Stimulated activated CD8-positive, alpha-beta memory T cell treated with anti-CD3 and anti-CD28 coated beads, Interleukin-12 subunit alpha, Interleukin-12 subunit beta, amount 100 ng/mL, for 24 hours (primary cell): Measurements from ENCODE around the gene CA5B.
A peak's percentile ranks its signal among the peaks of the same experiment; 100 is the strongest.
"Not testable (repeated sequence)": the region's sequence is repeated elsewhere in the genome, so short reads cannot be mapped to it uniquely, and the experiment has no call there.

Experiments used
- DNase-seq: peaks from one replicate; pipeline ENCODE4 v3.0.0-alpha.2; 2020; ENCODE audit errors: extremely low read depth

CA5B gene

DNA sequence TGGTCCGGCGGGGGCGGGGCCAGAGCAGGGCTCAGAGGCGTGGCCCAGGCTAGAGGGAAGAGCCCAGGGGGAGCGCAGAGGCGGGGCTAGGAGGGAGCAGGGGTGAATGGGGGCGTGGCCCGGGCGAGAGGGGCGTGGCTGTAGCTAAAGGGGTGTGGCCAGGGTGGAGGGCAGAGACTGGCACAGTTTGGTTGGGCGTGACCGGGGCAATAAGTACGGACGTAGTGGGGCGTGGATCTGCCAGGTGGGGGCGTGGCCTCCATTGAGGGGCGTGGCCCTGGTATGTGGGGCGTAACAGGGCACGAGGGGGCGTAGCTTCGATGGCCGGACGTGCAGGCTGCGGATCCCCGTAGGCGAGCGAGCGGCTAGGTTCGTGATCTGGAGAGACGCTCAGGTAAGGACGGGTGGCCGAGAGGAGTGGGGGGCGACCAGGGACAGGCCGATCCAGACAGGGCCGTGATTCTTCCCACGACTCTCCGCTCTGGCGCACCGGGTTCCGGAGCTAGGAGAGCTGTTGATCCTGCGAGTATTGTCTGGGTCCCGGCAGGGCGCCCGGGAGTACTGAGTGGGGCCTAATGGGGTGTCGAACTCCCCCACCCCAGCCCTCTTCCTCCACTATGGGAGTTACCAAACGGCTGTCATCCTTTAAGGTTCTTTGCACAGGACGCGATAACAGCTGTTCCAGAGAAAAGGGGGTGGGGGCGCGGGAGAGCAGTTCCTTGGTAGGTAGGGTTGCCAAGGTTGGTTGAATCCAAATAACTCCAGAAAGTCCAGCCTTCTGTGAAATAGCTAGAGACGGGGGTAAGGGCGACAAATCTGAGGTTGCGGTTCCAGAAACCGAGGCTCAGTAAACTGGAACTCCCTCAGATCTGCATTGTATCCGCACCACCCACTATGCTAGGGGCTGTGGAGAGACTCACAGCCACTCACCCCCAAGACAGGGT lies at the start of gene CA5B:
CA5B (plus strand) TSS at position 312 of the 944 bp plus-strand sequence. CDS start 11,754 bp downstream, outside the sequence.
- DNase-seq: peak; percentile 72

GRCh38 chrX:15694941-15695451 lies 43.1 kb upstream of the CA5B start:
- DNase-seq: no peak

DNA sequence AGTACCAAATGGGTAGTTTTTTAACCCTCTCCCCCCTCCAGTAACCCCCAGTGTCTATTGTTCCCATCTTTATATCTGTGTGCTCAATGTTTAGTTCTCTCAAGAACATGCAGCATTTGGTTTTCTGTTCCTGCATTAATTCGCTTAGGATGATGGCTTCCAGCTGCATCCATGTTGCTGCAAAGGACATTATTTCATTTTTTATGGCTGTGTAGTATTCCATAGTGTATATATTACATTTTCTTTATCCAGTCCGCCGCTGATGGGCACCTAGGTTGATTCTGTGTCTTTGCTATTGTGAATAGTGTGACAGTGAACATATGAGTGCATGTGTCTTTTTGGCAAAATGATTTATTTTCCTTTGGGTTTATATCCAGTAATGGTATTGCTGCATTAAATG lies 41.6 kb upstream of the CA5B start:
- DNase-seq: no peak

DNA sequence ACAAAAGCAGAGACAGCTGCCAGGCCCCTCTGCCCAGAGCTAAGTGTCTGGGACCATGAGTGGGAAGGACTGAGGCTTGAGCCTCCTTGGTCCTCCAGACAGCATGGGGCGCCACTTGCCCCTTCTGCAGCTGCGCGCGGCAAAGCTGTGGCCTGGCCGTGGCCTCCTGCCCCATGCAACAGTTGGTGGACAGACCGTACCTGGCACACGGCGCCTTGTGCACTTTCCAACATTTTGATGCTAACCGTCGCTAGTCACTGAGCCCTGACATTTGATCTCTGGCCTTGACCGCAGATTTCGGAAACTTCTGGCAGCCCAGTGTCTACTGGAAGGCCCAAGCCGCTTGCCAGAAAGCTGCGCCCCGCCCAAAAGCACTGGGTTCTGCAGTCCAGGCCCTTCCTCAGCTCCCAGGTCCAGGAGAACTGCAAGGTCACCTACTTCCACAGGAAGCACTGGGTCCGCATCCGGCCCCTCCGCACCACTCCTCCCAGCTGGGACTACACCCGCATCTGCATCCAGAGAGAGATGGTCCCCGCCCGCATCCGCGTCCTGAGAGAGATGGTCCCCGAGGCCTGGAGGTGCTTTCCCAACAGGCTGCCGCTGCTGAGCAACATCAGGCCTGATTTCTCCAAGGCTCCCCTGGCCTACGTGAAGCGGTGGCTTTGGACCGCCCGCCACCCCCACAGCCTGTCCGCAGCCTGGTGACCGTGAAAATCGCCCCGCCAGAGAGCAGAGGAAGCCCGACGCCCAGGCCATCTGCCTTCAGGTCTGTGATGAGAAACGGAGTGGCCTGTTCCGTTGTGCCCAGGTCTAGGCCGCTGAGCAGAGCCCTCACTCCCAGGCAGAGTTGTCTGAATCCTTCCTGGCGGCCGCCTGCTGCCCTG lies 35.3 kb upstream of the CA5B start:
- DNase-seq: no peak

DNA sequence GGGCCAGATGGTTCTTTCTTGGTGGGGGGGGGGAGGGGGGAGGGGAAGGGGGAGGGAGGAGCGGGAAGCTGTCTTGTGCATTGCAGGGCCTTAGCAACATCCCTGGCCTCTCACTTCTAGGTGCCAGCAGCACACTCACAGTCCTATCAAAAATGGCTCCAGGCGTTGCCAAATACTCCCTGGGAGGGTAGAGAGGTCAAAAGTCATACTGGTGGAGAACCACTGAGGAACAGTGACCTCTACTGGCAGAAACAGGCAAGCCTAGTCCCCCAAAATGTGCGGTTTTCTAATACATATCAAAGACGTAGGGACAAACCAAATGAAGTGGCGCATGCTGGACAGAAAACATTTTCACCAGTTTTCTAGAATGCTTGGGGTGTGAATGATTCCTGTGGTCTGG lies 34.3 kb upstream of the CA5B start:
- not testable (repeated sequence) for DNase-seq

DNA sequence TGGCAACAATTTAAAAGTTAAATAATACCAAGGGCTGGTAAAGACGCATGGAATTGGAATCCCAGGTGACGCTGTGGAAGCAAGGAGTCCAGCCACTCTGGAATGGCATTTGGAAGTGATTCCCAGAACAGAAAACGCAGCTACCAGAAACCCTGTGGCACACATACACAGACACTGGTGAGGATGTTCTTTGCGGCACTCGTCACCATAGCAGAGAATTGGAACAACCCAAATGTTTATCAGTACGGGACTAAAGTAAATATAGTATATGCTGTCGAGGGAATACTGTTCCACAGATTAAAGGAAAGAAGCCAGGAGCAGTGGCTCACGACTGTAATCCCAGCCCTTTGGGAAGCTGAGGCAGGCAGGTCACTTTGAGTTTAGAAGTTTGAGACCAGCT lies 33.8 kb upstream of the CA5B start:
- DNase-seq: not testable (repeated sequence)

GRCh38 chrX:15714529-15714928 lies 23.5 kb upstream of the CA5B start:
- no peak for DNase-seq

DNA sequence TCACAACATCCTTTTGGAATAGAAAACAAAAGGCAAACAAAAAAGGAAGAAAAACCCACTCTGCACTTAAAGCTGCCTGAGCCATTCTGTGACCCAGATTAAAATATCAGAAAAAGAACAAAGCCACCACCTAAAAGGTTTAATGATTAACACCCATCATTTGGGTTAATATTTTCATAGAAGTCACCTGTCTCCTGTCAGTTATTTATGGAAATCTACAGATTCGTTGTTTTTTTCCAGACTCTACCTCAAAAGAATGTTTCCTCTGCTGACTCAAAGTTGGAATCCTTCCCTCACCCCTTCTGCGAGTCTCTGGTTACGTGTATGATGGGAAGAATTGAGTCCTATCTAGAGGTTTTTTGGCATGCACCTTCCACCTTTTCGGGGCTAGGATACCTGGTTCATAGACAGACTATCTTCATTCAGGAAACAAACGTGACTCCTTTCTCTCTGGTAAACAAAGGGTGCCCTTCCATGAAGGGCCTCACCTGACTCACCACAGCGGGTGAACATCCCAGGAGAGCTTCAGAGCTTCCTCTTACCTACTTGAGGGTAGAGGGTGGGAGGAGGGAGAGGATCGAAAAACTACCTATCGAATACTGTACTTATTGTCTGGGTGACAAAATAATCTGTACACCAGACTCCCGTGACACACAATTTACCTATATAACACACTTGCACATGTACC lies 19.6 kb upstream of the CA5B start:
- DNase-seq: no peak

- DNase-seq: no peak
Observed at GRCh38 chrX:15719324-15719968, 18.6 kb upstream of the CA5B start.

GRCh38 chrX:15721911-15722310 lies 16.2 kb upstream of the CA5B start:
- no peak for DNase-seq

- no peak for DNase-seq
Observed at GRCh38 chrX:15723887-15724517, 14.1 kb upstream of the CA5B start.

DNA sequence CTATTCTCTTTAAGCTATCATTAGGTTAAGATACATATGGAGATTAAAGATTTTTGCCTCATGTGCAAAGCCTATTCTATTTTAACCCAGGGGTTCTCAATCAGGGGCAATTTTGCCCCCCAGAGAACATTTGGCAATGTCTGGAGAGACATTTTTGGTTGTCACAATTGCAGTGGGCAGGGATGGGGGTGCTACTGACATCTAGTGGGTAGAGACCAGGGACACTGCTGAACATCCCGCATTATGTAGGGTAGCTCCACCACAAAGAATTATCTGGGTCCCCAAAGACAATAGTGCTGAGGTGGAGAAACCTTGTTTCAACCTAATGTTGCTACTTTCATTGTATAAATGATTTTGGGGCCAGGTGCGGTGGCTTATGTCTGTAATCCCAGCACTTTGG lies 13.2 kb upstream of the CA5B start:
- no peak for DNase-seq

DNA sequence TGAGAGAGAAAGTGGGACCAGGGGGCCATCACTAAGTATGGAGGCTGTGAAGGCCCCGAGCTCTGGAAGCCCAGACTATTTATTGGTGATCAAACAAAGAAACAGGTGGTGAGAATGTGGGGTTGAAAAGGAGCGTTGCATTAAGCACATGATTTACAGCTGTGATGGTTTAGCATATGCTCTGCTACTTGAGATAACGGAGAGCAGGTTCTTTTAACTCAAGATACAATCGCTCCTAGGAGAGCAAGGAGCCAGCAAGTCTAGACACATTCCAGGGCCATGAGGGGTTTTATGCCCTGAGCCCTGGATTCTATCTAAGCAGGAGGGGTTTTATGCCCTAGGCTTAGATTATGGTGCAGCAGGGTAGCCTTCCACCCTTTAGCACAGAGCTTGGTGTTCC lies 6.7 kb upstream of the CA5B start:
- not testable (repeated sequence) for DNase-seq

DNA sequence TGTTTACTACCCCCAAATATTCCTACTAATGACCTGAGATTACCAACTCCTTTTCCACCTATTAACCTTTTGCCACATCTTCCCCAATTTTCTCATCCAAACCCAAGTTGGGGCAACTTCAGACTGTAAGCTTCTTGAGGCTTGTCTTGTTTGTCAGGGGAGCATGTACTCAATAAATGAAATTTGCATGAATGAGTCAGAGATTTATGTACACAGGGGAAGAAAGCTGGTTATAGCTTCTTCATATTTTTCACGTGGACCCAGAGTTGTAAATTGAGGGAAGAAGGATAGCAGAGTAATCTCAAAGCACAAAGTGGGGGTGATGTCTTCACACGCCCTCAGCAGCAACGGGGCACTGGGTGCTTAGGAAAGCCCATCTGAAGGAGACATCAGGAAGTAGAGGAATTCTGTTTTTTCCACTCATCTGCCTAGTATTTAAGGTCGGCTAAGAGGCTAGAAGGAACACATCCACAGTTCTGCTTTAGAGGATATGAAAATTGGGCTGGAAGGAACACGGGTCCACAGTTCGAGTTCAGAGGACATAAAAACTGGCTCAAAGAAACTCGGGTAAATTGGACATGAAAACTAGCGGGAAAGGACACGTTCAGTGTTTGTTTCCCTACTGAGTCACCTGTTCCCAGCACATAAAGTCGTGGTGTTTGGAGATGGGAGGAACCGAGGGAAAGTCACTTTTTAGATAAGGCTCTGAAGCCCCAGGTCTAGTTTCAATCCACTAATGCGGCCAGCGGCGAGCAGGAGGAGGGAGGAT lies 696 bp upstream of the CA5B start:
- DNase-seq: no peak

- DNase-seq: no peak
Observed at GRCh38 chrX:15739886-15740285, 1.8 kb downstream of the CA5B start.

- DNase-seq: no peak
Observed at GRCh38 chrX:15744181-15744867, 6.3 kb downstream of the CA5B start.

DNA sequence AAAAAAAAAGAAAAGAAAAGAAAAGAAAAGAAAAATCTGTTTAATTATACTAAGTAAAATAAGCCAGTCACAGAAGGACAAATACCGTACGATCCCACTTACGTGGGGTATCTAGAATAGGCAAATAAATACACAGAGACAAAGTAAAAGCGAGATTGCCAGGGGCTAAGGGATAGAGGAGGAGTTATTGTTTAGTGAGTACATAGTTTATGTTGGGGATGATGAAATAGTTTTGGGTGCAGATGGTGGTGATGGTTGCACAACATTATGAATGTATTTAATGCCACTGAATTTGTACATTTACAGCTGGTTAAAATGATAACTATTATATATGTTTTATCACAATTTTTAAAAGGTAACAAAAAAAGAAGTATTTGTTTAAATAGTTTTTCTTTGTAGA lies 7.1 kb downstream of the CA5B start:
- DNase-seq: no peak

DNA sequence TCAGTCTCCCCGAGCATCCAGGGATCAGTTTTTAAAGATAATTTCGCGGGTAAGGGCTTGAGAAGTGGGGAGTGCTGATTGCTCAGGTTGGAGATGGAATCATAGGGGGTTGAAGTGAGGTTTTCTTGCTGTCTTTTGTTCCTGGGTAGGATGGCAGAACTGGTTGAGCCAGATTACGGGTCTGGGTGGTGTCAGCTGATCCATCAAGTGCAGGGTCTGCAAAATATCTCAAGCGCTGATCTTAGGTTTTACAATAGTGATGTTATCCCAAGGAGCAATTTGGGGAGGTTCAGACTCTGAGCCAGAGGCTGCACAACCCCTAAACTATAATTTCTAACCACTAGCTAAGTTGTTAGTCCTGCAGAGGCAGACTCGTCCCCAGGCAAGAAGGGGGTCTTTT lies 8.6 kb downstream of the CA5B start:
- DNase-seq: not testable (repeated sequence)

DNA sequence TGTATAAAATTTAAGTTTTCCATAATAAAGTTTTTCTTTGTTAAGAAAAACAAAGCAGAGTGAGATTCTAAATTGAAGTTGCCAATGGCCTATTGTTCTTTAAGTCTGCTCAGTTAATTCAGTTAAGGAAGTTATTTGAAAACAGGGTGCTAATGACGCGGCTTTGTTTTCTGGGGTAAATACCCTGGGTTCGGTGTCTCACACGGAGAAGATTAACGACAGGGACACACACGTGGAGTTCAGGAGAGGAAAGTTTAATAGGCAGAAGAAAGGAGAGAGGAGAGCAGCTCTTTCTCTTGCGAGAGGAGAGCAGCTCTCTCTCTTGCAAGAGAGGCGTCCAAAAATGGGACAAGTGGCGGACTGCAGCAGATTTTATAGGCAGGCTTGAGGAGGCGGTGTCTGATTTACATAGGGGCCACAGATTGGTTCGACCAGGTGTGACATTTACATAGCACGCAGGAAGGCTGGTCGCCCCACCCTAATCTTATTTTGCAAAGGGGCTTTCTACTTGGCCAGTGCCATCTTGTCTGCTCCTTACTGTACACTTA lies 9.6 kb downstream of the CA5B start:
- DNase-seq: no peak
